HPDE6-E6E7 (cell line): ENCODE data around the gene HK1.
"Not testable (repeated sequence)": the region's sequence is repeated elsewhere in the genome, so short reads cannot be mapped to it uniquely, and the experiment has no call there.

Experiments used
- DNase-seq: peaks from one replicate; pipeline ENCODE4 v3.0.0; 2011; ENCODE audit warnings: missing footprints; ENCODE audit errors: extremely low spot score

HK1 gene

DNA sequence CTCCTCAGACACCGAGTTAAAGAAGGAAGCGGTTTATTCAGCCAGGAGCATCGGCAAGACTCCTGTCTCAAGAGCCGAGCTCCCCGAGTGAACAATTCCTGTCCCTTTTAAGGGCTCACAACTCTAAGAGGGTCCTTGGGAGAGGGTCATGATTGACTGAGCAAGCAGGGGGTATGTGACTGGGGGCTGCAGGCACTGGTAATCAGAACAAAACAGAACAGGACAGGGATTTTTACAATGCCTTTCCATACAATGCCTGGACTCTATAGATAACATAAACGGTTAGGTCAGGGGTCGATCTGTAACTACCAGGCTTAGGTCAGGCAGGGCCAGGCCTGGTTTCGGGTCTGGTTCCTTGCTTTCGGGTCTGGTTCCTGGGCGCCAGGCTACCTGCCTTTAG lies 30.0 kb downstream of the HK1 start:
- not testable (repeated sequence) for DNase-seq

DNA sequence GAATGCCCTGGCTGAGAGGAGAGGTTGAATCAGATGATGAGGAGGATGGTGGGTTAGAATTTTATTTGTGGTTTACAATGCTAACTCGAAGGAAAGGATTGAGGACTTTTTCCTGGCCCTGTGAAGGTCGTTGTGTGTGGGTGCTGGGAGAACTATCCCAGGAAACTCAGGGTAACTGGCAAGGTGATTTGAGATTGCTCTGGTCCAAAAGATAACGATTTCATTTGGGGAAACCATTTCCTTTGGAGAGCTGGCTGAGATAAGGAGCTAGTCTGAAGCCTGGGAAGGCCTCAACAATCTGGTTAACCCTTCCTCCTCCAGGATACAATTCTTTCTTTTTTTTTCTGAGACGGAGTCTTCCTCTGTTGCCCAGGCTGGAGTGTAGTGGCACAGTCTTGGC lies 33.0 kb downstream of the HK1 start:
- DNase-seq = no peak

DNA sequence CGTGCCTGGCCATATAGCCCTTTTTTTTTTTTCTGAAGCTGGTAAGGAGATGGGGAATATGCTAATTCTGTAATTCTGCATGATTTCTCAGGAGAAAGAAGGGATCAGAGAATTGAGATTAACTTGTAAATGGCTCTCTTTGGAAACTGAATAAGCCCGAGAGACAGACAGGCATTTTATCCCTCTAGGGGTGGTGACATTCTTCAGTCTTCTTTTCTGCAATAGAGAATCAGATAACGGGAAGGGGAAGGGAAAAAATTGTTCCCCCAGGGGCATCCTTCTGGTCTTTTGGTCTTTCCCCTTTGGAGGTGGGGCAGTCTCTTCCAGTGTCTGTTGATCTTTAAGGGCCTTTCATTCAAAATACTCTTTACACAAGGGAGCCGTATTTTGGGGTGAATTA lies 34.2 kb downstream of the HK1 start:
- DNase-seq = no peak

DNA sequence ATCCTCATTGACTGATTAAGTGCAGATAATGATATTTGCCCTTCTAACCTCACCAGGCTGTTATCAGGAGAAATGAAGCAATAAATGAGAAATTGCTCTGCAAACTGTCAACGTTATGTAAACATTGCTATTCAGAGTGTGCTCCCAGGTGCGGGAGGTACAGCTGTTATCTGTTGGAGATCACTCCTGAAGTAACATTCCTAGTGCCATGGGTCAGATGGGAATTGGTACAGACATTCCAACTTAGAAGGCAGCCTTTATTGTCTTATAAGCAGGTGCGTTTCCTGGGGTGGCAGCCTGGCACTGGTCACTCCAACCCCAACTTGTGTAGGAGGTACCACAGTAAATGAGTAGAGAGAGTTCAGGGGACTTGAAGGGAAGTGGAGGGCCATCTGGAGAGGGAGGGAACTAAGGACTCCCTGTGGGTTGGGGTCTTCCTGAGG lies 36.8 kb downstream of the HK1 start:
- DNase-seq = no peak

DNA sequence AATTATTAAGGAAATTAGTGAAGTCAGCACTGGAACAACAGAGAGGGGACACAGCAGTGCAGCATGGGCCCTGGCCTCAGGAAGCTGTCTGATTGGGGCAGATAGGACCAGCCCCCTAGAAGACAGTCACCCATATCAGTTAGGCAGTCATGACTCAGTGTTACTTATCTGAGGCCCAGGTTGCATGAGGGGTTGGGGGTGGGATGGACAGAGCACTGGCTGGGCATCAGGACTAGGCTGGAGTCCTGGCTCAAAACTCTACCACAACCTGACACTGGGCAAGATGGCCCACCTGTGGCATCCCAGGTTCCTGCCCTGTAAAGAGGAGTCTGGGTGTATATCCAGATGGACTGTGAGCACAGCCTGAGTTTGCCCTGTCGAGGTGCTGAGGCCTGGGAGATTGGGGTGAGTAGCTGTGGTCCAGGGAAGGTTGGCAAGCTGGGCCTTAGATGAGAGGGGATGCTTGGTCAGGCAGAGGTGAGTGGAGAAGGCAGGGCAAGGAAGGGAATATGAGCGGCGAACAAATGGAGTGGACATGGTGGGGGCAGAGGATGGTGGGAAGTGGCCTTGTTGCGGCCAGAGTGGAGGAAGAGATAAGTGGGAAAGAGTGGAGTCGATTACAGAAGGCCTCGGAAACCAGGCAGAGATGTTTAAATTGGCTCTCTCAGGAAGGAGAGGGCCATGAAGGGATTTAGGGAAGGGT lies 37.5 kb downstream of the HK1 start:
- no peak for DNase-seq

DNA sequence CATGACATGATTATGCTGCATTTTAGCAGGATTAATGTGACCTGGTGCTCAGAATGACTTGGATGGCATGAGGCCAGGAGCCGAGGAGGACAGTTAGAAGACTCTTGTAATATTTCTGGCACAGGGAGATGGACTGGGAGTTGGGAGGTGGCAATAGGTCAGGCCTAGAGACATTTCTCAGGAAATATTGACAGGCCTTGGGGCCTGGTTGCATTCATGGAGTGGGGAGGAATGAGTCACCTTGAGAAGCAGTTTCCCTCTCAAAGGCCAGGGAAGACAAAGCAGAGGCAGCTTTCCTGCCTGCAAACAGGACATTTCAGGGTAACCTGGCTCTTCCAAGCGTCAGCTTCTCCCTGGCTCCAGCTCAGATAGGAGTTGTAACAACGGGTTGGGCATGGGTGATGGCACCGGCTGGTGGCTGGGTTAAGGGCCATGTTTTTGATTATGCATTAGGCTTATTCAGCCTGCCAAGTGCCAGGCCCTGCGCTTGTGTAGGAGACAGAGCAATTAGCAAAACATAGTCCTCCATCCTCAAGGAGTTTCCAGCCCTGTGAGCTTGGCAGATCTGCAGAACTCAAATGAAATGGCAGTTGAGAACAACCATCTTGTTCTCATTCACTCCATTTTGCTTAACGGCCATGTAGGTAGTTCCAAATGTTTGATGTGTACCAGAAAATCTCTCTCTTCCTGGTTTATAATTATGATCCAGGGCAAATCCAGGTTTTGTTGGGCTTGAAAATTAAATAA lies 38.2 kb downstream of the HK1 start:
- DNase-seq = no peak

DNA sequence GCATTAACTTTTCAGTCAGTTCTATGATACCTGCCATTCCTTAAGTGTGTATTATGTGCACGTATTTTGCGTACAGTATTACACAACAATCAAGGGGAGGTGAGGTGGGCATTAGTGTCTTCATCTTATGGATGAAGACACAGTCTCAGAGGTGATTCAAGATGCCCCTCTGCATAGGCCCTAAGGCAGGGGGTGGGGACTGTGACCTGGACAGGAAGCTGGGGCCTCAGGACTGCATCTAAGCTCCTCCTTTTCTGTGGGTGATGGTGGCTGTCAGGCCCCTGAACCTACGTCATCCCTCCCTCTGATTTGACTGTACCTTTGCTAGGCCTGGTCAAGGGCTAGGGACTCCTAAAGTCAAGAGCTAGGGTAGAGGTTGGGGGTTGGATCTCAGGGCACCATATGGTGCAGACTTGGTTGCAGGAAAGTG lies 38.9 kb downstream of the HK1 start:
- no peak for DNase-seq

DNA sequence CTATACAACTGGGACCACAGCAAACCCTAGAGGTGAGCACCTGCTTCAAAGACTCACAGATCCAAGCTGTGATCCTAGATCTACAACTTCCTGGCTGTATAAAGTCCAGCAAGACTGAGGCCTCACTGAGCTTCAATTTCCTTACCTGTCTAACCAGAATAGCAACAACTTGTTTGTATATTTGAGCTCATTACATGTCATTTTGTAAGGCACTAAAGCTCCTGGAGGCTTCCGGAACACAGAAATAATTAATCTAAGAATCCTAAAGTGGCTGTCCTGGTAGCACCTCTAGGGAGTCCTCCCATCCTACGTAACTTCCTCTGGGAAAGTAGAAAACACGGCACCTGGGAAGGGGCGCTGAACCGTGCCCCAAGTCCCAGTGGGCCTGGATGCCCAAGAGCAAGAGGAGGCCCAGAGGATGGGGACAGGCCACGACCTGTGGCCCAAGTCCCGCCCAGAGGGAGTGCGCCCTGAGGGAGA lies 39.4 kb downstream of the HK1 start:
- no peak for DNase-seq

DNA sequence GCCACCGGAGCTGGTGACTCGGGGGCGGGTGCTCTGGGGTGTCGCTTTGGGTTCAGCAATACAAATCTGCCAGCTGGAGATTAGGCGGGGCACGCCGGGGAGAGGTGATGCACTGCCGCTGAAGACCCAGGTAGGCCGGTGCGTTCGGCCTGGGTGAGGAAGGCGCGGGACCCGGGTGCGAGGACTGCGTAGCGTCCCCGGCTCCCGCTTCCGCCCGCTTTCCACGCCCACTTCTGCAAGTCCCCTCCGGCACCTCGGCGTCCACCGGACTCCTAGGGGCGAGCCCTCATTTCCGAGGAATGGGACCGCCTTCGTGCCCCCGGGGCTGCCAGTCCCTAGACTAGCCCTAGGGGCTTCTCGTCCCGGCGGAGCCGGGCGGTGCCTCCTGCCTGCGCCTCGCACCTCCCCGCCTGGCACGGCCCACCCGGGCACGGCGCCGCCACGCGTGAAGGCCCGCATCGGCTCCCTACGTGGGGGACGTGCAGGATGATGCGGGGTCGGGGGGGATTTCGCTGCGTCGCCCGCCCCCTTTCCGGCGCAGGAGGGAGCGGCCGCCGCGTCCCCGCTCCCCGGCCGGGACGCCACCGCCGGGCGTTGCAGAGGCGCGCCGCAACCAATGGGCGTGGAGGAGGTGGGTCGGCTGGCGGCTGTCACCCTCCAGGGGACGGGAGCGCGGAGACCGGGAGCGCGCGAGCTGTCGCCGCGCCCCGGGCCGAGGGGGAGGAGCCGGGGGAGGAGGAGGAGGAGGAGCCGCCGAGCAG lies 40.0 kb downstream of the HK1 start:
- DNase-seq = peak; percentile 91

DNA sequence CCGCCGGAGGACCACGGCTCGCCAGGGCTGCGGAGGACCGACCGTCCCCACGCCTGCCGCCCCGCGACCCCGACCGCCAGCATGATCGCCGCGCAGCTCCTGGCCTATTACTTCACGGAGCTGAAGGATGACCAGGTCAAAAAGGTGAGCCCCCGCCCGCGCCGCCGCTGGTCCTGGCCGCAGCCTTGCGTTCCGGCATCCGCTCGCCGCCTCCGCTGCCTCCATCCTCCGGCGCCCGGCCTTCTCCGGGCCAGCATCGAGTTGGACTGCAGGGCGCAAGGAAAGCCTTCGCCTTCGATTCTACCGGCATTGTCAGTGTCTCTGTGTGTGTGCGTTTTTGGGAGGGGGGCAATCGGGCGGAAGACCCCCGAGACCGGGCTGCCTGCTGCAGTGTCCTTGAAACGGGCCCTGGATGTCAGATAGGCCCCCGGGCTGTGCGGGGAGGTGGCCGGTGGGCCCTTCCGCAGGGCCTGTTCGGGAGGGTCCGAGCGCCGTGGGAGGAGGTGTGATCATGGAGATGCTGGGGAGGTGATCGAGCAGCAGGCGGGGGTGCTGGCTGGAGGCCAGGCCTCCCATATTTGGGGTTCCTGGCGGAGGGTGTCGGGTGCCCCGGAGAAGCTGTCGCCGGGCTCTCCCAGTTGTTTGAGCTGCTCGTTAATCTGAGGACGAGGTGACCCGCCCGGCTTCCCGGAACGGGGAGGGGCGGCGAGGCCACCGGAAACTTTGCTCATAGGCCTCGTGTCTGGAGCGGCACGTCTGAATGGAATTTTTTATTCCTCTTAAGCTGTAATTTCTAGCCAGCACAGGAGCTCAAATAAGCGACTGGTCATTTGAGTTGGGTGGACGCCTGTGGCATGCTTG lies 40.8 kb downstream of the HK1 start:
- no peak for DNase-seq

DNA sequence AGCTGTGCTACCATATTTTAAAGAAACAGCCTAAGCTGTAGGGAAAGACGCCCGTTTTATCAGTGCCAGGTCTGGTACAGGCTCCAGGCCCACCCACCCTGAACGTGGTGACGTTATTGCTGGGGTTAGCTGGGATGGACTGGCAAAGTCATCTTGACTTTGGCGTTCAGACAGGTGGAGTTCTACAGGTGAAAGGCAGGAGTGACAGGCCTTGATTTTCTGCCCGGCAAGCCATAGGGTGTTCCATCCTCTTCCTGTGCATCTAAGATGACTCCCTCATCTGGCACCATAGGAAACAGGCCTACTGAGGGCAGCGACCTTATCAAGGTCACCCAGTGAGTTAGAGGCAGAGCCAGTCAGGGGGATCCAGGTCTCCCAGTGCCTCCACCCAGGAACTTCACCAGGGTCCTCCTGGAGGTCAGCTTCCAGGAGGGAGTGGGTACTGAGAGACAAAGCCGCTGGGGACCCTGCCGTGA lies 41.6 kb downstream of the HK1 start:
- DNase-seq = no peak

DNA sequence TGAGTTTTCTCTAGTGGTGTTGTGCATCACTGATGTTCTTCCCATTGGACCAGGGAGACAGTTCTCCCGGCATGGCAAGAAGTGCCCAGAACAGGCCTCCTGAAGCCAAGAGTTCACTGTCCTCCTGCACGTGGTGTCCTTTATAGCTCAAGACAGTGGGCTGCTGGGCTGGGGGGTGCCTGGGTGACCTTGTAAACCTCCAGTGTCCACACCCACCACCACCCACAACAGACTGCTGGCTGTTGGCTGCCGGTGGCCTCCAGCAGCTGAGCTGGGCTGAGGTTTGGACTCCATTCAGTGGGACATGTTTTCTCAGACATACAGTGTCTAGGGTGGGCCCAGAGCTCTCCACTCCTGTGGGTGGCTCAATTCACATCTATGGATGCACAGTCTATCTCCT lies 42.2 kb downstream of the HK1 start:
- DNase-seq = no peak

DNA sequence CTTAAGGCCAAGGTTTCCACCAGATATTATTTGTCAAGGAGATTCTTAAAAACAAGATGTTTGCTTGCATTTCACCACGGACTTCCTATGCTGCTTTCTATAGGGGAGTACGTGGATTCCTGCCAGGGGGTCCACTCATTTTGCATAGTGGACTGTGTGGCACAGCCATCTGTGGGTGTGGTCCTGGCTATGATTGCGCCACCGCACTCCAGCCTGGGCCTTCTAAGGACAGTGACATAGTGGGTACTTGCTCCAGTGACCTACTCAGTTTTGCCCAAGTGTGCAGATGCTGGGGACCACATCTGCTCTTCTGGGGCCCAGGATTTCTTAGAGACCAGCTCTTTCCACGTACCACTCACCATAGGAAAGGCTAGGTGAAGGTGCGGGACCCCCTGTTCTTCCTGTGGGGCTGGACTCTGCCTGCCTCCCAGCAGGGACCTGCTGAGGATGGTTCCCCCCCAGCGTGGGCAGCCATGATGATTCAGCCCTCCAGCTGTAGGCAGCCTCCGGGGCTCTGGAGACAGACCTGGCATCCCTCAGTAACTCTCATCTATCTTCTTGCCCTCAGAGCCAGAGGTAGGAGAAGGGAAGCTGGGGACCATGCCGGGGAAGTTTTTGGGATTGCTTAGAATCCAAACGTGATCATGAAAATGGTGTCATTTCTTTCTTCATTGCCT lies 42.9 kb downstream of the HK1 start:
- DNase-seq = no peak

DNA sequence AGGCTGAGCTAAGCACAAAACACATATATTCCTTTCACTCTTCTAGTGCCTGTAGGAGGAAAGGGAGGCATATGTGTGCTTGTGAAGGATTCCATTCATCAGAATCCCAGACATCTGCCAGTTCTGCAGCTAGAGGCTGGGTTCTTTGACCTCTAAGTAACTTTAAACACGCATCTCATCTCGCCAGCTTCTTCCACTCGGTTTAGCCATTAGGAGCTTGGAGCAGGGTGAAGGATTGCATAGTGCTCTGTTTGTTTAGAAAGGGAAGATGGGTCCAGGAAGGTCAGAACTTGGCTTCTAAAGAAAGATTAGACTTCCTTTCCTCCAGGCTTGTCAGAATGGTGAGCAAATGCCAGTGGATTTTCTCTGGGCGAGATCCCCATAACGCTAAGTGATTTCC lies 43.6 kb downstream of the HK1 start:
- DNase-seq = no peak

DNA sequence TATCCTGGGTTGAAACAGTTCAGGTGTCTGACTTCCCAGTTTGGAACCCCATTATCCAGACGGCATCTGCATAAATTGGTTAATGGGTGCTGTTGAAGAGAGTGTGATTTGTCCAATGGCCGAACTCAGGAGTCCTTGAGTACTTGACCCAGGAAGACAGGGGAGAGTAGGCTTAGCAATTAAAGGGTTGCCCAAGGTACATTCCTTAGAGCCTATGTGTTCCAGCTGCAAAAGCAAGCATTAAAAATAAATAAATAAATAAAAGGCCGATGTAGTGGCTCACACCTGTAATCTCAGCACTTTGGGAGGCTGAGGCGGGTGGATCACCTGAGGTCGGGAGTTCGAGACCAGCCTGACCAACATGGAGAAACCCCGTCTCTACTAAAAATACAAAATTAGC lies 44.0 kb downstream of the HK1 start:
- DNase-seq = not testable (repeated sequence)

DNA sequence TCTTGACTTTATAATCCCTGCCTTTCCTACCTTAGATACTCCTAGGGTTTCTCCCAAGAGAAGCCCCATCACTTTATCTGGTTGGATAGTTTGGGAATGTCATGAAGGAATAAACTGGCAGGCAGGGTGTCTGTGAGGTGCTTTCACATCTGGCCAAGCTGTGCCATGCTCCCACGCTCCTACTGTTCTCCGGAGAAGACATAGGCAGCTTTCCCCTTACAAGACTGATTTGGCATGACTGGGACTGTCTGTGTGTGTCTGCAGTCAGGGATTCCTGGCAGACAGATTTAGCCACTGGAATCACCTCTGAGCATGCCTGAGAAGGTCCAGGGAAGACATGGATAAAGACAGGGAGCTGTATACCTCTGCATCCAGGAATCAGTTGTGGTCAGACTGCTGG lies 45.3 kb downstream of the HK1 start:
- no peak for DNase-seq

DNA sequence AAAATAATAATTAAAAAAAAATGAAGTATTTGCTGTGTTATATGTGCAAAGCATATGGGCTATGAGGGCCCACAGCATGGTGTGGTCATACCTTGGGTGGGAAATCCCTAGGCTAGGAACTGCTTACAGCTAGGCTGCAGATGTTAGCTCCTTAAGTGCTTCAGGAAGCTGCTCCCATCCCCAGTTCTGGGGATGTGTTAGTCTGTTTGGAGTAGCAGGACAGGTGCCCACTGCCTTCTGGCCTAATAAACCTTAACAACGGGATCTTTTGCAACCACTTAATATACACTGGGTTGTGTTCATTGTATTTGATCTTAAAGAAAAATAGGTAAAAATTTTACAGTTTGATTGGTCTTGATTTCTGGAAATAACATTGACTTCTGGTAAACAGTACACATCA lies 46.3 kb downstream of the HK1 start:
- no peak for DNase-seq

DNA sequence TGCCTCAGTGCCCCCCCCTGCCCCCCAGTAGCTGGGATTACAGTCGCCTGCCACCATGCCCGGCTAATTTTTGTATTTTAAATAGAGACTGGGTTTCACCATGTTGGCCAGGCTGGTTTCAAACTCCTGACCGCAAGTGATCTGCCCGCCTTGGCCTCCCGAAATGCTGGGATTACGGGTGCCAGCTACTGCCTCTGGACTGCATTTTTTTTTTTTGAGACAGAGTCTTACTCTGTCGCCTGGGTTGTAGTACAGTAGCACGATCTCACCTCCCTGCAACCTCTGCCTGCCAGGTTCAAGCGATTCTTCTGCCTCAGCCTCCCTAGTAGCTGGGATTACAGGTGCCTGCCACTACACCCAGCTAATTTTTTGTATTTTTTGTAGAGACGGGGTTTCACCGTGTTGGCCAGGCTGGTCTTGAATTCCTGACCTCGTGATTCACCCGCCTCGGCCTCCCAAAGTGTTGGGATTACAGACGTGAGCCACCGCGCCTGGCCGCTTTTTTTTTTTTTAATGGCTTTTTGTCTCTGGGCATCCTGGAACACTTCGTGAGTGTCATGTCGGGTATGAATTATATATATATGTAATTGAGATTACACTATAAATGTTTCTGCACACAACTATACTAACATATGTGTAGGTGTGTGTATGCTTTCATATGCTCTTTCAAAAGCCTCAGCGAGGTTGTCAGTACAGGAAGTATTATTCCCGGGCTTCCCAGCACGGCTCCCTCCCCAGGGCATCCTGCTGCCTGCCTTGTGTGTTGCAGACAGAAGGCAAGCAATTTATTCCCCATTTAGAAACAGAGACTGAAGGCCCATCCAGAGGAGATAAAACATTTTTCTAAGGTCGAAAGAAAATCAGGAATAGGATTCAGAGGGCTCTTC lies 47.6 kb downstream of the HK1 start:
- not testable (repeated sequence) for DNase-seq

DNA sequence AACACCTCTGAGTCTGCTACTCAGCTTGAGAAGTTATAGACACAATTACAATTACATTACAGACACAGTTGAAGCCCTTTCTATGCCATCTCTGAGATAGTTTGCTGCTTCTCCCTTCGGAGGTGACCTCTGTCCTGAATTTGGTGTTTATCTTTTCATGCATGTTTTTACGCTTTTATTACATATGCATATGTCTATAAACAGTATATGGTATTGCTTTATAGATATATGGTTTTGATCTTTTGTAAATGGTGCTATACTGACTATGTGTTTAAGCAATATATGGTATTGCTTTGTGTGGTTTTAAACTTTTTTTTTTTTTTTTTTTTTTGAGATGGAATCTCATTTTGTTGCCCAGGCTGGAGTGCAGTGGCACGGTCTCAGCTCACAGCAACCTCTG lies 48.4 kb downstream of the HK1 start:
- DNase-seq = no peak
